GM18526 (cell line): ENCODE measurements around the gene MDM2.

ENCODE experiments used
- POLR2A ChIP-seq: IDR thresholded peaks from 3 replicates; pipeline ENCODE4 v1.6.1; 2011; ENCODE audit not compliant: insufficient read length; ENCODE audit errors: extremely low read depth

MDM2 gene

DNA sequence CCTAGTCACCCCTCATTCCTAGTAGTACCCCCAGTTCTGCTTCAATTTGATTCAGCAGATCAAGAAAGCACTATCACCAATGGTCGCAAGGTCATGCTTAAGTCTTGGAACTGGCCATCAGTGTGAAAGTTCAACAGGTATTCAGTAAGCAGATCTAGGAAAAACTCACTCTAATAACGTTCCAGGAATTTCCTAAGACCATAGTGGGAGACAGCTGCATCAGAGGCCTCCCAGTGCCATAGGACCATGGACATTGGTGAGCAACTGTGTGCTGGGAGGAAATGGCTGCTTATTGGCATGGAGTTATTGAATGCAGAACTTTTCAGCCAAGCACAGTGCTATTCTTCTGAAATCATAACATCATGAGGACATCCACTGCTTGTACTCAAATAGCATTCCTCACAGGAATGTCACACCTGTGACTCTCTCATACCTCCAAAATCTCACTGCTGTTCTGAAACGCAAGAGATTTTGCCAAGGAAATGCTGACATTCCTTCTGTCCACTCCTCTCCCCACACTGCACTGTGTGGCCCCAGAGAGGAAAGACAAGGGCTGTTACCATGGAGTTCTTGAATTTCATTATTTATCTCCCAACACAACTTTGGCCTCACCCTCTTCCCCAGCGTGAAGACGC is 30.9 kb upstream of the MDM2 start:
- TF ChIP-seq POLR2A: no peak

- no peak for TF ChIP-seq POLR2A
These were observed 28.7 kb upstream of the MDM2 start for GRCh38 chr12:68779280-68779679.

DNA sequence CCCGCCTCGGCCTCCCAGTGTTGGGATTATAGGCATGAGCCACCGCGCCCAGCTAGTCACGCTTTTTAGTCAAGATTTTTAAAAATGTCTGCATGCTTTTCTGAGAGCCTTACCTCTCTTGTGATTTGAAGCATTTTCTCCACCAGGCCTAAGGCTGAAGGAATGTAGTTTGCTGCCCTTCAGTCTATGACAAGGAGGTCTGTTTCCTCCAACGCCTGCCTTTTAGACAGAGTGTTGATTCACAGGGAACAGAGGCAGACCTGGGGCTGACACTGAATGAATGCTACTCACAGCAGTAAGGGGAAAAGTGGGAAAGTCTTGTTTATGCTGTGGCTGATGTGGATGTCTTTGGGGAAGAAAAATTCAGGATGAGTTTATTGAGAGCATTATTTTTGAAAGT is 27.2 kb upstream of the MDM2 start:
- no peak for TF ChIP-seq POLR2A

- no peak for TF ChIP-seq POLR2A
These were observed 26.2 kb upstream of the MDM2 start for GRCh38 chr12:68781728-68782127.

DNA sequence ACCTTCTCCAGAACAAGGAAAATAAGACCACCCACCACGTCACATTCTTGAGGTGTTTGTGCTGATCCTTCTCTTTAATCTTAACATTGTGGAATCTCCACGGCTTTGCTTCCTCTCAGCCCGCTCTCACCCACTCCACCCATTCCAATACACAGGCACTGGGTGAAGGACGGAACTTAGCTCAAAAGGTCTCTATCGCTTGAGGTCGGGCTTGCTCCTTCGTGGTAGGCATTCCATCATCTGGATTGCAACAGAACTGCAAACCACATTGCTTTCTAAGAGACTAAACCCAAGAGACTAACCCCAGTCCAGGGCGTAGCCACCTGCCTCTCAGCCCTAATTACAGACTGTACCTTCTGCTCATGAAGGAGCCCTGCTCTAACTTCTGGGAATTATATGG is 24.0 kb upstream of the MDM2 start:
- TF ChIP-seq POLR2A: no peak

- no peak for TF ChIP-seq POLR2A
These were observed 22.6 kb upstream of the MDM2 start for GRCh38 chr12:68785358-68785757.

GRCh38 chr12:68785823-68786222 is 22.2 kb upstream of the MDM2 start:
- TF ChIP-seq POLR2A: no peak

DNA sequence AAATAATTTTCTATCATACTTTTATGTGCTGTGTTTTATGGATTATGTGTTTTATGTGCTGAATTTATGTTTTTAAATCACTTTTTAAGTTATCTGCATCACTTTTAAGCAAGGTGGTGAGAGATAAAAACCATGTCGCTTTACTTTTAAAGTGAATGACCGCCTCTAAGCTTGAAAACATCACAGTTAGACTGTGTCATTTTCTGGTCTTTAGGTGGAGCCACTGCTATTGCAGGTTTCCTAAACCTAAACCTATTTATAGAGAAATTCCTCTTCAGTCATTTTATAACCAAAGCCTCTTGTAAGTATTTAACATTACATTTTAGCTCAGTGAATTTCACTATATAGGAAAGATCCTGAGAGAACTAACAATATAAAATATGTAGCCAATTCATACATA is 21.0 kb upstream of the MDM2 start:
- TF ChIP-seq POLR2A: no peak

DNA sequence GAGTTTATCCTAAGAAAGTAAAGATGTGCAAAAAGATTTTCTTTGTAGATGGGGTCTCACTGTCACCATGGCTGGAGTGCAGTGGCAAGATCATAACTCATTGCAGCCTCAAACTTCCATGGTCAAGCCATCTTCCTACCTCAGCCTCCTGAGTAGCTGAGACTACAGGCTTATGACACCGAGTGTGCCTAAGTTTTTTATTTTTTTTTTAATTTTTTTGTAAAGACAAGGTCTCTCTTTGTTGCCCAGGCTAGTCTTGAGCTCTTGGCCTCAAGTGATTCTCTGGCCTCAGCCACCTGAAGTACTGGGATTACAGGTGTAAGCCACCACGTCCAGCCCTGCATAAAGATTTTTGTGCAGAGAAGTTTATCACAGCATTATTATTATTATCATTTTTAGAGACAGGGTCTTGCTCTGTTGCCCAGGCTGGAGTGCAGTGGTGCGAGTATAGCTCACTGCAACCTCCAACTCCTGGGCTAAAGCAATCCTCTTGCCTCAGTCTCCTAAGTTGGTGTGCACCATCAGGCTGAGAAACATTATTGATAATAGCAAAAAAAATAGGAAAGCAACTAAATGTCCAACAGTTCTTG is 19.3 kb upstream of the MDM2 start:
- TF ChIP-seq POLR2A: no peak

GRCh38 chr12:68789144-68789878 is 18.7 kb upstream of the MDM2 start:
- TF ChIP-seq POLR2A: no peak

GRCh38 chr12:68790081-68790951 is 17.7 kb upstream of the MDM2 start:
- TF ChIP-seq POLR2A: no peak

GRCh38 chr12:68790952-68791234 is 17.1 kb upstream of the MDM2 start:
- TF ChIP-seq POLR2A: no peak

GRCh38 chr12:68791897-68792481 is 16.0 kb upstream of the MDM2 start:
- no peak for TF ChIP-seq POLR2A

- no peak for TF ChIP-seq POLR2A
These were observed 15.0 kb upstream of the MDM2 start for GRCh38 chr12:68792952-68793351.

DNA sequence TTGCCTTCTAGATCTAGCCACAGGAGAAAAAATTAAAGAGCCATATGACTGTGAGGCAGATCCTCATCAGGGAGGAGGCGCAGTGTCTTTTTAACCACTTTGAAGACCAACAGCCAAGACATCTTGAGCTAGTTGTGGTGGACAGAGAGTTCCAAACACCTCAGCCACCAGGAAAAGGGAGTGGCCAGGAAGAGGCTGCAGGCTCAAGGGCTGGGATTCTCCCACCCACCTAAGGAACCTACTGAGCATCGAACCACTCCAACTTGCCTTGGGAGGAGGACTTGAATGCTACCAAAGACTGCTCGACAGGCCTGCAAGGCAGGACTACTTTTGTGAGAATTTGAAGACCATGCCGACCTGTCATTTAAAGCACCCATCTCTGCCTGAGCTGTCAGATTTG is 14.5 kb upstream of the MDM2 start:
- no peak for TF ChIP-seq POLR2A

DNA sequence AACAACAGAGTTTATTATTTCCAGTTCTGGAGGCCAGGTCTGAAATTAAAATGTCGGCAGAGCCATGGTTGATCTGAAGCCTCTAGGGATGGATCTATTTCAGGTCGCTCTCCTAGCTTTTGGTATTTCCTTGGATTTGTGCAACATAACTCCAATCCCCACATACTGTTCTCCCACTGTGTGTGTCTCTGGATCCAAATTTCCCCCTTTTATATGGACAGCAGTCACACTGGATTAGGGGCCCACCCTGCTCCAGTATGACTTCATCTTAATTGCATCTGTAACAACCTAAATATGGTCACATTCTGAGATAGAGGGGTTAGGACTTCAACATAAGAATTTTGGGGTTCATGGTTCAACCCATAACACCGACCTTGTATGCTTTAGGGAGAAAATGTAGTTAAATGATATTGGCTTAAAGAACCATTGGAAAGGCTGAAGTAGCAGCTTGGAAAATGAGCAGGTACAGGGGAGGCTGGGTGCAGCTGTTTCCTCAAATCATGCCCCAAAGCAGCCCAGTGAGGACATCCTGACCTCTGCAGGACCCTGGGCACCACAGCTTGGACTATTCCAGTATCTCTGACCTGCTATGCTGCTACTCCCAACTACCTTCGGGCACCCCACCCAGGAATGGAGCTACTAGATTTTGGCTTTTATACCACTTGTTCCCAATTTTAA is 13.9 kb upstream of the MDM2 start:
- no peak for TF ChIP-seq POLR2A
